Measurements from ENCODE around the gene TRIM9.
"Not testable (repeated sequence)": the region's sequence is repeated elsewhere in the genome, so short reads cannot be mapped to it uniquely, and the experiment has no call there.

Gene TRIM9

GRCh38 chr14:50943943-50944646 is 150.8 kb downstream of the TRIM9 start, which contains the start of gene PYGL:
Gene PYGL, minus strand, starts transcription at chr14:50944483. Its CDS starts 80 bp downstream, at chr14:50944403.
- peak; percentile 46 for DNase-seq (ENCODE audit: low spot score)
- no peaks in the 10 kb centered on the region for H3K9me3 Mint-ChIP-seq
- peaks cover 43% of the 10 kb centered on the region for H3K27me3 Mint-ChIP-seq (ENCODE audit: low read depth)
- peak within 1 kb of the TSS; percentile 26 for H3K27ac Mint-ChIP-seq
- H3K4me1 Mint-ChIP-seq (ENCODE audit: low read depth) = peaks cover 6% of the 10 kb centered on the region
- H3K4me3 Mint-ChIP-seq = peak within 1 kb of the TSS; percentile 89
- H3K36me3 Mint-ChIP-seq (ENCODE audit: low read depth) = no peaks in the 10 kb centered on the region

GRCh38 chr14:50943261-50943942 is 151.5 kb downstream of the TRIM9 start:
- Mint-ChIP-seq H3K9me3 (no peaks in the 10 kb centered on the region), H3K27me3 (ENCODE audit: low read depth) (peaks cover 43% of the 10 kb centered on the region), H3K4me3 (peak overlapping the region; percentile 67), H3K27ac (no peak overlapping the region), H3K4me1 (ENCODE audit: low read depth) (peaks cover 6% of the 10 kb centered on the region), H3K36me3 (ENCODE audit: low read depth) (no peaks in the 10 kb centered on the region)
- DNase-seq (ENCODE audit: low spot score) = no peak

DNA sequence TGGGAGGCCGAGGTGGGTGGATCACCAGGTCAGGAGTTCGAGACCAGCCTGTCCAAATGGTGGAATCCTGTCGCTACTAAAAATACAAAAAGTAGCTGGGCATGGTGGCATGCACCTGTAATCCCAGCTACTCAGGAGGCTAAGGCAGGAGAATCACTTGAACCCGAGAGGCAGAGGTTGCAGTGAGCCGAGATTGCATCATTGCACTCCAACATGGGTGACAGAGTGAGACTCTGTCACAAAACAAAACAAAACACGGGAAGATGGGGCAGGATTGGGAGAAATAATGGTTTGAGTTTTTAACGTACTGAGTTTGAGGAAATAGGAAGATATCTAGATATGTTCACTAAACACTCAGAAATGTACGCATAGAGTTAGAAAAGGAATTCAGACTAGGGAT is 153.3 kb downstream of the TRIM9 start:
- H3K4me3 Mint-ChIP-seq; DNase-seq (ENCODE audit: low spot score); H3K9me3 Mint-ChIP-seq; H3K4me1 Mint-ChIP-seq (ENCODE audit: low read depth); H3K27ac Mint-ChIP-seq; H3K36me3 Mint-ChIP-seq (ENCODE audit: low read depth): not testable (repeated sequence)
- peaks cover 40% of the 10 kb centered on the region for H3K27me3 Mint-ChIP-seq (ENCODE audit: low read depth)

- Mint-ChIP-seq H3K4me1 (ENCODE audit: low read depth) (peaks cover 6% of the 10 kb centered on the region), H3K9me3 (no peaks in the 10 kb centered on the region), H3K27me3 (ENCODE audit: low read depth) (peaks cover 40% of the 10 kb centered on the region), H3K4me3 (no peak overlapping the region), H3K27ac (no peak overlapping the region), H3K36me3 (ENCODE audit: low read depth) (no peaks in the 10 kb centered on the region)
- DNase-seq (ENCODE audit: low spot score) = no peak
Observed at GRCh38 chr14:50941151-50941550, 153.8 kb downstream of the TRIM9 start.

- Mint-ChIP-seq H3K27me3 (ENCODE audit: low read depth) (peaks cover 23% of the 10 kb centered on the region), H3K27ac (no peak overlapping the region), H3K36me3 (ENCODE audit: low read depth) (no peaks in the 10 kb centered on the region), H3K4me3 (no peak overlapping the region), H3K4me1 (ENCODE audit: low read depth) (no peaks in the 10 kb centered on the region), H3K9me3 (no peaks in the 10 kb centered on the region)
- no peak for DNase-seq (ENCODE audit: low spot score)
Observed at GRCh38 chr14:50937800-50938199, 157.1 kb downstream of the TRIM9 start.

DNA sequence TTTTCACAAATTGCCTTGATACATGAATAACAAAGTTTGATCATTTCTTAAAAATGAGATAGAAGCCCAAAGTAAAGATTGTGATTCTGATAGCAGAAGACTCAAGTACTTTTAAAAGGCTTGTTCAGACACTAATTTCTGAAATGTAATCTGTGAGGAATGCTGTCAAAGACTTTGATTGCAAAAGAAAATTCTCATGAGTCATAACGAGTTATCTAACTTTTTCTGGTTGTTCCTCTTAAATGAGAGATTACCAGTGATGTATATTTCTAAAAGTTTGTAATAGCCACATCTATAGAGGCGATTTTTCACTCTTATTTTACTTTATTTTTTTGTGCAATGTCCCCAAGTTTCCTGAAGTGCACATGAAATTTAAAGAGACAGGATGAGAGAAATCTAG is 157.6 kb downstream of the TRIM9 start:
- no peaks in the 10 kb centered on the region for H3K36me3 Mint-ChIP-seq (ENCODE audit: low read depth)
- H3K4me3 Mint-ChIP-seq = no peak overlapping the region
- H3K27ac Mint-ChIP-seq = no peak overlapping the region
- peaks cover 19% of the 10 kb centered on the region for H3K27me3 Mint-ChIP-seq (ENCODE audit: low read depth)
- no peaks in the 10 kb centered on the region for H3K4me1 Mint-ChIP-seq (ENCODE audit: low read depth)
- H3K9me3 Mint-ChIP-seq = no peaks in the 10 kb centered on the region
- DNase-seq (ENCODE audit: low spot score) = no peak

DNA sequence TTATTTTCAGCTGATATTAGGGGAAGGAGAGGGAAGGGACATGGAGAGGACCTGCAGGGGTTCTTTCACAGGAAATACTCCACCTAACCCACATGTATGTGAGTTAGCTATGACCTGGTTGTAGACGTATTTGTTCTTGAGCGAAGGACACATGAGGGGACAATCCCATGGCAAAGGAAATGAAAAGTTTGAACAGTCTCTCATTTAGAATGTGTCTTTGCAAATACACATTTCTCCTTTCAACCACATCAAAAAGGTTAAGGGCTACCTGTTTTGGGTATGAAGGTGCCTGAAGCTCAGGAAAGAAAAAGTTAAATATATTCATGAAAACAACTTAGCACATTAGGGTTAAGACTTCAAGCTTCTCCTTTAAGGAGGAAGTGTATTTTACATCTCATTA is 158.0 kb downstream of the TRIM9 start:
- DNase-seq (ENCODE audit: low spot score) = no peak
- H3K27ac Mint-ChIP-seq = no peak overlapping the region
- no peaks in the 10 kb centered on the region for H3K9me3 Mint-ChIP-seq
- H3K36me3 Mint-ChIP-seq (ENCODE audit: low read depth) = no peaks in the 10 kb centered on the region
- no peak overlapping the region for H3K4me3 Mint-ChIP-seq
- H3K4me1 Mint-ChIP-seq (ENCODE audit: low read depth) = no peaks in the 10 kb centered on the region
- peaks cover 15% of the 10 kb centered on the region for H3K27me3 Mint-ChIP-seq (ENCODE audit: low read depth)

GRCh38 chr14:50936016-50936340 is 158.9 kb downstream of the TRIM9 start:
- Mint-ChIP-seq H3K4me3 (no peak overlapping the region), H3K9me3 (no peaks in the 10 kb centered on the region), H3K36me3 (ENCODE audit: low read depth) (no peaks in the 10 kb centered on the region), H3K4me1 (ENCODE audit: low read depth) (no peaks in the 10 kb centered on the region), H3K27me3 (ENCODE audit: low read depth) (peaks cover 13% of the 10 kb centered on the region), H3K27ac (no peak overlapping the region)
- no peak for DNase-seq (ENCODE audit: low spot score)

DNA sequence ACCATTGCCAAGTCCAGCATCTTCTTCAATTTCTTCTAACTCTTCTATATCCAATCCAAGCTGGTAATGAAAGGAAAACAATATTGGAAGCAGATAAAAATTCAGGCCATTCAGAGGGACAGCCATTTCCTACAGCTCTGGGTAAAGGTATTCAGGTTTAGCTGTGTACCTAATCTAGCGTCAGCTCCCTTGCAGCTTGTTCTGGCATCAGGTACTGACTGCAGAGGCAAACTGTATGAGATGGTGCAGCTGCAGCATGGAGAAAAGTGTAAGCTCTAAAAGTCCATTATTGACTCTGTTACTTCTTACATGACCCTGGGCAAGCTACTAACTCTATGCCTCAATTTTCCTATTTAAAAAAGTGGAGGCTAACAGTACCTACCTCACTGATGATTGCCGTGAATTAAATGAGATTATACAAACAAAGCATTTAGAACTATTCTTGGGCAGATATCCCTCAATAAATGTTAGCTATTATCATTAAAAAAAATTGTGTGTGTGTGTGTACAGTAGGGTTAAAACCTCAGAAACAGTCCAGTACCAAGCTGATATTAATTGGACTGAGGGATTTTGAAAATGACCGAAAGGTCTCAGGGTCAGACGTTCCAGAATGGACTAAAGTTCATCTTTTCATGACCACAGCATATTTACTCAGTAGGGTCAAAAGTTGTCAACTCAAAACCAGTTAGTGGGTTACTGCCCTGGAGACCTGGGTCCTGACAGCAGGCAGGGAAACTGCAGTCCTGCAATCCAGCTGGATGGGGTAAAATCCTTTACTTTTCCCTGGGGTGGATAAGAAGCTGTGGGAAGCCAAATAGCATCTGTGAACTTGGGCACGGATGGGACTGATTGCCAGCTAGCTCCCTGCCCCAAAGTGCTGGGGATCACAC is 159.5 kb downstream of the TRIM9 start:
- Mint-ChIP-seq H3K4me3 (no peak overlapping the region), H3K27me3 (ENCODE audit: low read depth) (peaks cover 9% of the 10 kb centered on the region), H3K9me3 (no peaks in the 10 kb centered on the region), H3K36me3 (ENCODE audit: low read depth) (no peaks in the 10 kb centered on the region), H3K27ac (no peak overlapping the region), H3K4me1 (ENCODE audit: low read depth) (no peaks in the 10 kb centered on the region)
- no peak for DNase-seq (ENCODE audit: low spot score)

- no peak overlapping the region for H3K27ac Mint-ChIP-seq
- peaks cover 8% of the 10 kb centered on the region for H3K27me3 Mint-ChIP-seq (ENCODE audit: low read depth)
- no peaks in the 10 kb centered on the region for H3K36me3 Mint-ChIP-seq (ENCODE audit: low read depth)
- no peaks in the 10 kb centered on the region for H3K9me3 Mint-ChIP-seq
- no peak overlapping the region for H3K4me3 Mint-ChIP-seq
- H3K4me1 Mint-ChIP-seq (ENCODE audit: low read depth) = no peaks in the 10 kb centered on the region
- DNase-seq (ENCODE audit: low spot score) = no peak
Observed at GRCh38 chr14:50932592-50933495, 162.1 kb downstream of the TRIM9 start.

- Mint-ChIP-seq H3K9me3 (no peaks in the 10 kb centered on the region), H3K36me3 (ENCODE audit: low read depth) (no peaks in the 10 kb centered on the region), H3K27ac (no peak overlapping the region), H3K4me3 (no peak overlapping the region), H3K27me3 (ENCODE audit: low read depth) (peaks cover 8% of the 10 kb centered on the region), H3K4me1 (ENCODE audit: low read depth) (no peaks in the 10 kb centered on the region)
- no peak for DNase-seq (ENCODE audit: low spot score)
Observed at GRCh38 chr14:50932156-50932555, 162.7 kb downstream of the TRIM9 start.

DNA sequence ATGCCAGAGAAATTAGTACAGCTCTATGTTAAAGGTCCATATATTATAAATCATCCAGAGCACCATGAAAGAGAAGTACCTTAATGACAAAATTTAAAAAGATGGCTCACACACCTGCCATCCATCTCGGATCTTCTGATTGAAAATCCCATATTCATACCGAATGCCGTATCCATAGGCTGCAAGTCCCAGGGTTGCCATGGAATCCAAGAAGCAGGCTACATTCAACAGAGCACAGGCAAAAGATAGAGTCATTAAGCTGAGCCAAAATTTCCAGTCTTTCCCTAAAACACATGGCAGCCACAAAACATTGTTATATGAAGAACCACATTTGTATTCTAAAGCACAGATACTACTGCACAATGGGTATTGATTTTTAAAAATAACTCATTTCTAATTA is 163.3 kb downstream of the TRIM9 start:
- H3K27ac Mint-ChIP-seq = no peak overlapping the region
- H3K27me3 Mint-ChIP-seq (ENCODE audit: low read depth) = peaks cover 8% of the 10 kb centered on the region
- no peak for DNase-seq (ENCODE audit: low spot score)
- no peak overlapping the region for H3K4me3 Mint-ChIP-seq
- H3K4me1 Mint-ChIP-seq (ENCODE audit: low read depth) = peaks cover 2% of the 10 kb centered on the region
- H3K36me3 Mint-ChIP-seq (ENCODE audit: low read depth) = no peaks in the 10 kb centered on the region
- H3K9me3 Mint-ChIP-seq = no peaks in the 10 kb centered on the region

GRCh38 chr14:50929506-50929905 is 165.4 kb downstream of the TRIM9 start:
- no peak overlapping the region for H3K27ac Mint-ChIP-seq
- DNase-seq (ENCODE audit: low spot score) = no peak
- H3K4me3 Mint-ChIP-seq = no peak overlapping the region
- peaks cover 8% of the 10 kb centered on the region for H3K27me3 Mint-ChIP-seq (ENCODE audit: low read depth)
- H3K36me3 Mint-ChIP-seq (ENCODE audit: low read depth) = no peaks in the 10 kb centered on the region
- H3K9me3 Mint-ChIP-seq = no peaks in the 10 kb centered on the region
- H3K4me1 Mint-ChIP-seq (ENCODE audit: low read depth) = peaks cover 2% of the 10 kb centered on the region

Data from T-helper 2 cell treated with Interferon-gamma antibody and Interleukin-4, amounts not matched to agents 5 μg/mL and 100 μg/mL, for 36 hours (primary cell).